GM21529 (cell line): Measurements from ENCODE around the gene TLX2.
"Not testable (repeated sequence)": the region's sequence is repeated elsewhere in the genome, so short reads cannot be mapped to it uniquely, and the experiment has no call there.

ENCODE experiments used
- ATAC-seq: cut with Tn5 transposase; IDR thresholded peaks from one replicate; pipeline ENCODE4 v1.9.1; 2021; ENCODE audit not compliant: unreplicated experiment

Gene TLX2

DNA sequence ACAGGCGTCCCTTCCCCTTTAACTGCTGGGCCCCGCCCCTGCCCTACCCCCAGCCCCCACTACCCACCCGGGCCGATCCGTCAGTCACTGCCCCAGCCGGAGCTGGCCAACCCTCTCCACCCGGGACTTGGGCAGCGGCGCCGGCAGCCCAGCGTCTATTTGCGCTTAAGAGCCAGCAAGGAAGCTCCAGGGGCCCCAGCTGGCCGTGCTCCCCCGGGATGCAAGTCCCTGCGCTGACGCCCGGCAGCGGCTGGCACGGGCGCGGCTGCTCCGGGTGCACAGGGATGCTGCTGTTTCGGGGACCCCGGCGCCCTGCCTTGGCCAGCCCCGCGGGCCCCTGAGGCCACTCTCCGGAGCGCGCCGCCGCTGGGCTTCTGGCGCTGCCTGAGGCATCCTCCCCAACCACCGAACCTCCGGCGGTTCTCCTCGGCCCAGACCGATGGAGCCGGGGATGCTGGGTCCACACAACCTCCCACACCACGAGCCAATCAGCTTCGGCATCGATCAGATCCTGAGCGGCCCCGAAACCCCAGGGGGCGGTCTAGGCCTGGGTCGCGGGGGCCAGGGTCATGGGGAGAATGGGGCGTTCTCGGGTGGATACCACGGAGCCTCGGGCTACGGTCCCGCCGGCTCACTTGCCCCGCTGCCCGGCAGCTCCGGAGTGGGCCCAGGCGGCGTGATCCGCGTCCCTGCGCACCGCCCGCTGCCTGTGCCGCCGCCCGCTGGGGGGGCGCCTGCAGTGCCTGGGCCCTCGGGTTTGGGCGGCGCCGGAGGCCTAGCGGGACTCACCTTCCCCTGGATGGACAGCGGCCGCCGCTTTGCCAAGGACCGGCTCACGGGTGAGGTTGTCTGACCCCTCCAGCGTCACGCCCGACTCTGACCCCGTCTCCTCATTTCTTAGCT, at the start of gene TLX2:
TSS of gene TLX2 (plus strand) at position 83 of the 903 bp plus-strand sequence. CDS start at position 440, 357 bp downstream.
- ATAC-seq: no peak

DNA sequence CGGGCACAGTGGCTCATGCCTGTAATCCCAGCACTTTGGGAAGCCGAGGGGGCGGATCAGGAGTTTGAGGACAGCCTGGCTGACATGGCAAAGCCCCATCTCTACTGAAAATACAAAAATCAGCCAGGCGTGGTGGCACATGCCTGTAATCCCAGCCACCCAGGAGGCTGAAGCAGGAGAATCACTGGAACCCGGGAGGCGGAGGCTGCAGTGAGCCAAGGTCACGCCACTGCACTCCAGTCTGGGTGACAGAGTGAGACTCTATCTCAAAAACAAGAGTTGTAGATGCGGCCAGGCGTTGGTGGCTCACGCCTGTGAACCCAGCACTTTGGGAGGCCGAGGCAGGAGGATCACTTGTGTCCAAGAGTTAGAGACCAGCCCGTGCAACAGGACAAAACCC, 43.5 kb upstream of the TLX2 start:
- not testable (repeated sequence) for ATAC-seq

DNA sequence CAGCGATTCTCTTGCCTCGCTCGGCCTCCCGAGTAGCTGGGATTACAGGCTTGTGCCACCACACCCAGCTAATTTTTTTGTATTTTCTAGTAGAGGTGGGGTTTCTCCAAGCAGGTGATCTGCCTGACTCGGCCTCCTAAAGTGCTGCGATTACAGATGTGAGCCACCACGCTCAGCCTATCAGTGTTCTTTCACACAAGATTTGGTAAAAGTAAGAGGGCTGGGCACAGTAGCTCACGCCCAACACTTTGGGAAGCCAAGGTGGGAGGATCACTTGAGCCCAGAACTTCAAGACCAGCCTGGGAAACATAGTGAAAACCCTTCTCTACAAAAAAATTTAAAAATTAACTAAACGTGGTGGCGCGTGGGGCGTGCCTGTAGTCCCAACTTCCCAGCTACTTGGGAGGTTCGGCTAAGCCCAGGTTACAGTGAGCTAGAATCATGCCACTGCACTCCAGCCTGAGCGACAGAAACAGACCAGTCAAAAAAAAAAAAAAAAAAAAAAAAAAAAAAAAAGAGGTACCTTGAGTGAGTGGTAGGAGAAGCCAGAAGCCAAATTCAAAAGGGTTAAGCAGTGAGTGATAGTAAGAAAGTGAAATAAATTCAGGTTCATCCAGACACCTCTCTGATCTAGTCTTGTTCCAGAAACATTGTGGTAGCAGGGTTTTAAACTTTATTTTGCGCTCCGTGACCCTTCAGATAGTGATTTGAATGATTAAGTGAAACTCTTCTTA, 42.8 kb upstream of the TLX2 start:
- ATAC-seq: no peak

DNA sequence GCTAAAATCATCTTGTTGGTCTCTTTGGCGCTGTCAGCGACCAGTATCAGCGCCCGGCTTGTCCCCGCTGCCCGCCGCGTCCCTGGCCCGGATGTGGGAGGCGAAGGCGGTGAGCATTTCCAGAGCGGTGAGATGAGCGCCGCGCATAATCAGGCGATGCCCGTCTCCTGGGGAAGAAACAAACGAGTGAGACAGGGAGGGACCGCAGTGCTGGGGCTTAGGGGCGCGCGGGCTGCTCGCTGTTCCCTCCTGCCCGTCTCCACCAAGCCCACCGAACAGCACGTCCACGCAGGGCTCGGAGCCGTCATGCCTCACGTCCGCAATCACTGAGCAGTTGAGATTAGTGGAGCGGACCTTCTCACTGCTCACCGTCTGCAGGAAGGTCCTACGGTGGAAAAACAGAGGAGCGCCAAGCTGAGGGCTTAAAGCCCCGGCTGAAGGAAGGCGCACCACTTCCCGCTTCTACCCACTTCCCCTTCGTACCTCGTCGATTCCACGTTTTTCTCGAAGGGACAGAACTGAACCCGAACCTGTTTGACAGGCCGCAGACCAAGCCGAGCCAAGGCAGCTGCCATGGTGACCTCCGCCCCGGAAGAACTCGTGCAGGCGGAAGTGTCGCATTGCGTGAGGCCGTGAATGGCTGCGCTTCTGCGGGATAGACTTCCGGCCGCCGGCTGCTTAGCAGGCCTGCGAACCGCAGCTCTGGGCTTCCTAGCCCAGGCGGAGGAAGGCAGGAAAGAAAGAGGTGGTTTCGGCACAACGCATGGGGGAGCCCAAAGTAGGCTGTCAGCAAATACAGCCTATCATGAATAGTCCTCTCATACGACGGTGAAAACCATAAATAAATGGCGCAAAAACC, 41.9 kb upstream of the TLX2 start, which contains the start of gene MRPL53:
TSS of gene MRPL53 (minus strand) at position 595 of the 859 bp plus-strand sequence. CDS start at position 575, 20 bp downstream.
- peak; percentile 89 for ATAC-seq

DNA sequence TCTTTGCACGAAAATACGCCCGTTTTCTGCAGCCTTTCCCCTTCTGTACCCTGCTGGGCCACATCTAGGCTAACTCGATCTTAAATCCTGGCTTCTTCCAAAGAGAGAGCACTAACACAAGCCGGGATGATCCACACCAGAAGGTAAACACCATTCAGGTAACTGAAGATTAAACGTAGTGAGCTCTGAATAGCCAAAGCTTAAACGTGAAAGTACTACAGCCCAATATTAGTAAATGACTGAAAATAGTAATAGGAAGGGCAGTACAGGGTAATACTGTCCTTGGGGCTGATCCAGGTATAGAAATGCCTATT, 41.3 kb upstream of the TLX2 start:
- ATAC-seq: no peak

DNA sequence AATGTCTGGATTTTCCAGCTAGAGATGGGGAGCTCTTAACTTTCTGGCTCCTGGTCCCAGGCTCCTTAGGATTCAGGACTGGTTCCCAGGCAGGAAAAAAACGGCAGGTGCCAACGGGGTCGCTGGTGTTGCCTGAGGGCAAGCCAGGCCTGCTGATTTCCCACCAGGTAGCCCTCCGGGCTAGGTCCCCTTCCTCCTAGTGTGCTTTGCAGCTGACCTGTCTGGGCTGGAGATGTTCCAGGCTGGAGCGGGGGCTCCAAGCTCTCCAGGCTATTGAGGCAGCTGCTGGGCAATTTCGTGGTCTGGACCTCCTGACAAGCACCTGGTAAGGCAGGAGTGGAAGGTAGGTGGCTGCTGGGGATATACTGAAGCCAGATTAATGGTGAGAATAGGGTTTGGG, 39.8 kb upstream of the TLX2 start:
- no peak for ATAC-seq

DNA sequence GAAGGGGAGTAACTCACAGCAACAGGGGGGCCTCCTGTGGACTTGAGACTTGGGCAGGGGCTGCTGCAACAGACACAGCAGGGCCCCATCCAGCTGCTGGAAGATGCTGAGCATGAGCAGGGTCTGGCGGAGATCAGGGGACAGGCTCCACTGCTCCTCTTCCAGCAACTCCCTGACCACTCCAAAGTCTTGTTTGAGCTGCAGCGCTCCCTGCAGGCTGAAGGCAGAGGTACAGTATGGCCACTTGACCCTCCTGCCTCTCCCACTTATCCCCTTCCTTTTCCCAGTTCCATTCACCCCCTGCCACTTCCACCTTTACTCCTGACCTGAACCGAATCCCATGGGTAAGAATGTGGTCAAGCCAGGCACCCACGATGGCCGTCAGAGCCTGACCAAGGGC, 39.4 kb upstream of the TLX2 start:
- ATAC-seq: no peak

DNA sequence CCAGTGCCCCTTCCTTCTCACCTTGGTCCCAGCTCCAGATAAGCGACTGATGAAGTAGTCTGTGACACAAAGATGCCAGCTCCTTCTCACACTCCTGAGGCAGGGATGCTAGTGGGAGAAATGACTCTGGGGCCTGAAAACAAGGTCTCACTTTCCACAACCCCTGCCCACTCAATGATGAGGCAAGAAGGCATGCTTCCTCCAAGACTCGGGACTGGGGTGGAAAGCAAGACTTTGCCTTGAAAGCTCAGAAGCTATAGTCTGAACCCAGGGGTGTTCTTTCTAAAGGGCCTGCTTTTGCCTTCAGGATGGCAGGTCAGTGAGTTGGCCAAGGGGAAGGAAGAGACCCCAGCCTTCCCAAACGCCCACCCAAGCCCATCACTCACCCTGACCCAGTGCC, 32.8 kb upstream of the TLX2 start:
- ATAC-seq: no peak

DNA sequence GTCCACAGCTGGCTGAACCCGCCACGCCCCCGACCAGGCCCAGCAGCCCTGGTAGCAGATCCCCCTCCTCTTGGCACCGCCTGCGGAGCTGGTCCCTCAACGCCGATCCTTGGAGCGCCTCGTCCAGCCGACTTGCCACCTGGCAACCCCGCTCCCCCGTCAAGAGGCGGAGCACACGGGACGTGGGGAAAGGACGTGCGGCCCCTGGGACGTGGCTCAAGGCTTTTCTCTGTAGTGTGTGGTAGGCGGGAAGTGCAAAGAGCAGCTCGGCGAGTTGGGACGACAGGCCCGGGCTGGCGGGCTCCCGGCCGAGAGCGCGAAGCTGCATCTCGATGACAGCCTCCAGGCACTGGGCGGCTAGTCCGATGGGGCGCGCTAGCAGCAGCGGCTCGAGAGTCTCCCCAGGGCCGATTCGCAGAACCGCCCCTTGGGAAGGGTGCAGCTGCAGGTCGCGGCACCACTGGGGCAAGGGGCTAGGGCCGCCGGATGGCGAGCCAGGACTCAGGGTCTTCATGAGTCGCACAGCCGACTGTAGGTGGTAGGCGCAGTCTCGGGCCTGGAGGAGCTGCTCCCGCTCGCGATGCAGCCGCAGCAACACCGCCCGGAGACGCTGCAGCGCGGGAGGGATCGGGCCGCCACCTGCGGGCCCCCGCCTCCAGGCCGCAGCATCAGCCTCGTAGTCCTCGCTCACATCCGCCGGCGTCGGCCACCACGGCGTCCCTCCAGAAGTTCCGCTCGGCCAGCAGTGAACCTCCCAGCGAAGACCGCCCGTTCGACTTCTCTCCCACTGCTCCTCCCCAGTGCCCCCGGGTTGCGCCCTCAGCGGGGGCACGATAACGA, 32.1 kb upstream of the TLX2 start:
- ATAC-seq: peak; percentile 41

DNA sequence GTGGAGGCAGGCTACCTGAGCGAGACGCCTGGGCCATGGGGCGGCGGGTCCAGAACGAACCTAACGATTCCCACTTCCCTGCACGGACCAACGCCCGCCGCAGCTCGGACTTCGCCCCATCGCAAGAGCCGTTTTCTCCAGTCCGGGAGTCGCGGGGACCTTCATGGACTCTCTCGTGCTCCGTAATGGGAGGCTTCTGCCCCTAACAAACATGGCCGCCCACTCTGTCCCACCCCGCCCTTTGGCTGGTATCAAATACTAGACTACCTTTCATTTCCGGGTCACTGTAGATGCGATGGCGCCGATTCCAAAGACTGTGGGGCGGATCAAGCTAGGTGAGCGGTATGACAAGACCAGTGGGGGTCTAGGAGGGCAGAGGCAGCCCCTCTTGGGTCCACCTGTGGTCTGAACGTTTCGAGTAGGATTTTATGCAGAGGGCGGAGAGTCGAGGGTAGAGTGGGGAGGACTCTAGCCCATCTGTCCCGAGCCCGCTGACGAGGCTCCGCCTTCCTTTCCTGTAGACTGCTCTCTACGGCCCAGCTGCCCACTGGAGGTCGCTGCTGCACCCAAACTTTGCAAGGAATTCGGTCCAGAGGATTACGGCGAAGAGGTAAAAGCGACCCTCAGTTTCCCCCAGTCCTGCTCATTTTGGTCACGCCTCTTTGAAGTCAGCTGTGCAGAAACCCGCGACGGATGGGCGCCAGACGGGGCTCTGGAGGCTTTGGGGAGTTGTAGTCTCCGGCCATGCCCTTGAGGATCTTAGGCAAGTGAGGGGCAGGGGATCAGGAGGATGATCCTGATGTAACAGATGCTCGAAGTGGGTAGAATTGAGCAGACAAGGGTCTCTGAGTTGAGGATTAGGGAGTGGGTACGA, 31.2 kb upstream of the TLX2 start, which contains the start of the genes CCDC142 and TTC31:
TSS of gene CCDC142 (minus strand) at position 198 of the 874 bp plus-strand sequence. CDS start at position 37, 161 bp downstream.
TSS of gene TTC31 (plus strand) at position 281 of the 874 bp plus-strand sequence. CDS start at position 296, 15 bp downstream.
- ATAC-seq: peak; percentile 91

DNA sequence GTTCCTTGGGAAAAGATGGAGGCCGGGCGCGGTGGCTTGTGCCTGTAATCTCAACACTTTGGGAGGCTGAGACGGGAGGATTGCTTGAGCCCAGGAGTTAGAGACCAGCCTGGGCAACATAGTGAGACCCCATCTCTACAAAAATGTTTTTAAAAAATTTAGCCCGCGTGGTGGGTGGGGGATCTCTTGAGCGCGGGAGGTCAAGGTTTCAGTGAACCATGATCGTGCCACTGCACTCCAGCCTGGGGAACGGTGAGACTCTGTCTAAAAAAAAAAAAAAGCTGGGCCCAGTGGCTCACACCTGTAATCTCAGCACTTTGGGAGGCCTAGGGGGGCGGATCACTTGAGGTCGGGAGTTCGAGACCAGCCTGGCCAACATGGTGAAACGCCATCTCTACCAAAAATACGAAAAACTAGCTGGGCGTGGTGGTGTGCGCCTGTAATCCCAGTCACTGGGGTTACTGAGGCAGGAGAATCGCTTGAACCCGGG, 30.5 kb upstream of the TLX2 start:
- ATAC-seq: not testable (repeated sequence)

DNA sequence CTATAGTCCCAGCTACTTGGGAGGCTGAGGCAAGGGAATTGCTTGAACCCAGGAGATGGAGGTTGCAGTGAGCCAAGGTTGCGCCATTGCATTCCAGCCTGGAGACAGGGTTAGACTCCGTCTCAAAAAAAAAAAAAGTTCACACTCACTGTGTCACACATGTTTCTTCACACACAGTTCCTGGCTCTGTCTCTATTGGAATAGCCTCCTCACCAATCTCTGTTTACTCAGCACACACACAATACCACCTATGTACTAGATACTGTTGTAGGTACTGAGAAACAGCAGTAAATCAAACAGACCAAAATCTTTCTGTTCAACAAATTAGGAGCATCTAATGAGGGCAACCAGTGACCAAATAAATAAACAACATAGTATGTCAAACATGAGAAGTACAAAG, 28.1 kb upstream of the TLX2 start:
- no peak for ATAC-seq

DNA sequence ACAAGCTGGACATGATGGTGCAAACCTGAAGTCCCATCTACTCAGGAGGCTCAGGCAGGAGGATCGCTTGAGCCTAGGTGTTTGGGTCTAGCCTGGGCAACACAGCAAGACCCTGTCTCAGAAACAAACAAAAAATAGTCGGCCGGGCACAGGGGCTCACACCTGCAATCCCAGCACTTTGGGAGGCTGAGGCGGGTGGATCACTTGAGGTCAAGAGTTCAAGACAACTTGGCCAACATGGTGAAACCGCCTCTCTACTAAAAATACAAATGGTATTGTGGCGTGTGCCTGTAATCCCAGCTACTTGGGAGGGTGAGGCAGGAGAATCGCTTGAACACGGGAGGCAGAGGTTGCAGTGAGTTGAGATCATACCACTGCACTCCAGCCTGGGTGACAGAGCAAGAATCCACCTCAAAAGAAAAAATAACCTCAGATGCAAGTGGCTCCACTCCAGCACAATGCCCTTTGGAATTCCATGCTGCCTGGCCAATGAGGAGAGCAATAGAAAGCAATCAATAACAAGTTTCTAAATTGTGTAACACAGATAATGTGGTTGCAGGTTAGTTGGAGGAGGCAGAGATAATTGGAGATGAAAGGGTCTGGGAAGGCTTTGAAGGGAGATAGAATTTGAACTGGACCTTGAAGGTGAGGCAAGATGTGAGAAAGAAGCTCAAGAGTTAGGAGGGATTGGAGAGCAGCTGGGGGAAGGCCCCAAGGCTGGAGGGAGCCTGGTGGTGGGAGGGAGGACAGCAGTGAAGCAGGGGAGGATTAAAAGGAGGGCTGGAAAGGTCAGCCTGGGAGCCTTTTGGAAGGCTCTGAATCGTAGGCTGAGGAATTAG, 25.4 kb upstream of the TLX2 start:
- no peak for ATAC-seq

DNA sequence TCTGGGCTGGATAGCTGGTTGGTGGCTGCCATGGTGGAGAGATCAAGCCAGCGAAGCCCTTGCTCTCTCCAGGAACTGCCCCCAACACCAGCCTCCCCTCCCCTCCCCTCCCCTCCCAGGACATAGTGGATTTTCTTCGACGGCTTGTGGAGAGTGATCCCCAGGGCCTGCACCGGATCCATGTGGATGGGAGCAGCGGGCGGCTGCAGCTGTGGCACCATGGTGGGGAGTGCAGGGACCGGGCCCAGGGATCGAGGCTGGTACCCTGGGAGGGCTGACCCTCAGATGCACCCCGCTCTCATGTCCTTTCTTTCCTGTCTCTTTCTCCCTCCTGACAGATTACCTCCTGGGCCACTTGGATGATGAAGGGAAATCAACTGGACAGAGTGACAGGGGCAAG, 24.3 kb upstream of the TLX2 start:
- no peak for ATAC-seq

DNA sequence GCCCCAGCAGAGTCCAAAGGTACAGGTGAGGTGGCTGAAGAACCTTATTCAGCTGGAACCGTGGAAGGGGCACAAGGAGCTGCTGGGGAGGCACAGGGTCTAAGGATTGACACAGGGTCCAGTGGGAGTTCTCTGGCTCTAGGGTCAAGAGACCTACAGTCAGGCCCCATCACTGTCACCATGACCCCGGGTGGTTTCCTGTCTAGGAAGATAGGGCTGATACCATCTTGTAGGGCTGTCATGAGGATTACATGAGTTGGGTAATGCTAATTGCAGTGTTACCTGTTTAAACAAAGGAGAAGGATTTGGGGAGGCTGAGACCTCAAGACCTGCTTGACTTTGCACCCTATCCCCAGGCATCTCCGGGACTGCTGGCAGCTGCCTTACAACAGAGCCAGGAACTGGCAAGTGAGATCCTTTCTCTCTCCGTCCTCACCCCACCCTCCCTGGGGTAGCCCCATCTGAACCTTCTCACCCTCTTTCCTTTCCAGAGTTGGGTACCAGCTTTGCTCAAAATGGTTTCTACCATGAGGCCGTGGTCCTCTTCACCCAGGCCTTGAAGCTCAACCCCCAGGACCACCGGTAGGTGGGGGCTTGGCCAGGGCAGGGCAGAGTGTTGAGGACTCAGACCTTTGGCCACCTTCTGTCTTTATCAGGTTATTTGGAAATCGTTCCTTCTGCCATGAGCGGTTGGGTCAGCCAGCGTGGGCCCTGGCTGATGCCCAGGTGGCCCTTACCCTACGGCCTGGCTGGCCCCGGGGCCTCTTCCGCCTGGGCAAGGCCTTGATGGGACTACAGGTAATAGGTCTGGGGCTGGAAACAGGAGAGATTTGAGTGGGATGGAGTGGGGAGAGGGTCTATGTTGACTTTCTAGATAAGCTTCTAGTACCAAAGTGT, 22.4 kb upstream of the TLX2 start:
- ATAC-seq: no peak

DNA sequence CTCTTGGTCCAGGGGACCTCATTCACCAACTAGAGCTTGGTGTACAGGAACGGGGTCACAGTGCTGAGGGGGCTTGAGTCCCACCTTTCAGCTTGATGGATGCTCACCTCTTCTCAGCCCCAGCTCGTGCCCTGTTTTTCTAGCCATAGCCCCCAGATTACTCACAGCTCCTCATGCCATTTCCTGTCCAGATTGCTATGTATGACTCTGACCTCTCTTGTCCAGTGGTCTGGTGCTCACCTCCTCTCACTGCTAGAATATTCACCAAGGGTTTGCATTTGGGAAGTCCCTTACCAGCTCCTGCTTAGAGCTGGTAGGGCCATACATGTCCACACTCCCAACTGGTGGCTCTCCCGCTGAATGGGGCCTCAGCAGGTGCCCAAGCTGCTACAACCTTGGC, 20.7 kb upstream of the TLX2 start:
- no peak for ATAC-seq

DNA sequence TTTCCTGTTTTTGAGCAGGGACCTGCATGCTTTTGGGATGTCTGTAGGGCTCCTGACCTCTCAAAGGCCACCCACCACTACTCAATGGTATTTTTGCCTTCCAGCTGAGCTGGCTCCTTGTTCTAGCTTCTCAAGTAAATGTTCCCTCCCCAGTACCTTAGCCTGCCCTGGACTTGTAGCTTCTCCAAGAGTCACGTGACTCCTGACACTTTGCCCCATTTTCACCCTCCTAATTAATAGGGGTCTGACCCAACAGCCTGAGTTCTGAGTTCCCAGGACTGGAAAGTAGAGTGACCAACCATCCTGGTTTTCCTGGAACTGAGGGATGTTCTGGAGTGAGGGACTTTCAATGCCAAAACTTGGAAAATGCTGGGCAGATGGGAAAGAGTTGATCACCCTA, 18.8 kb upstream of the TLX2 start:
- no peak for ATAC-seq
